ENCODE results near the gene ZNF524.

ZNF524 gene

GRCh38 chr19:55620410-55621204 lies 20.5 kb downstream of the ZNF524 start:
- no peak for DNase-seq (ENCODE audit: low spot score)

GRCh38 chr19:55621205-55621672 lies 21.2 kb downstream of the ZNF524 start:
- DNase-seq (ENCODE audit: low spot score) = no peak

- no peak for DNase-seq (ENCODE audit: low spot score)
Measured at GRCh38 chr19:55621673-55622231, 21.7 kb downstream of the ZNF524 start.

- no peak for DNase-seq (ENCODE audit: low spot score)
Measured at GRCh38 chr19:55622242-55622969, 22.3 kb downstream of the ZNF524 start.

- no peak for DNase-seq (ENCODE audit: low spot score)
Measured at GRCh38 chr19:55623130-55623529, 23.0 kb downstream of the ZNF524 start.

- DNase-seq (ENCODE audit: low spot score) = no peak
Measured at GRCh38 chr19:55623561-55623960, 23.5 kb downstream of the ZNF524 start.

- DNase-seq (ENCODE audit: low spot score) = peak; percentile 90
Measured at GRCh38 chr19:55624109-55625003, 24.3 kb downstream of the ZNF524 start, which contains the start of gene ZNF784. TSS of gene ZNF784 (minus strand) at chr19:55624566. CDS start at chr19:55624561, 5 bp downstream.

GRCh38 chr19:55625004-55625326 lies 24.9 kb downstream of the ZNF524 start:
- no peak for DNase-seq (ENCODE audit: low spot score)

- no peak for DNase-seq (ENCODE audit: low spot score)
Measured at GRCh38 chr19:55626350-55626749, 26.3 kb downstream of the ZNF524 start.

- DNase-seq (ENCODE audit: low spot score) = no peak
Measured at GRCh38 chr19:55632463-55632834, 32.4 kb downstream of the ZNF524 start.

GRCh38 chr19:55633861-55634260 lies 33.8 kb downstream of the ZNF524 start:
- DNase-seq (ENCODE audit: low spot score) = no peak

- DNase-seq (ENCODE audit: low spot score) = no peak
Measured at GRCh38 chr19:55635334-55635717, 35.2 kb downstream of the ZNF524 start.

- DNase-seq (ENCODE audit: low spot score) = no peak
Measured at GRCh38 chr19:55635856-55636440, 35.9 kb downstream of the ZNF524 start.

GRCh38 chr19:55636723-55637122 lies 36.6 kb downstream of the ZNF524 start:
- DNase-seq (ENCODE audit: low spot score) = no peak

- DNase-seq (ENCODE audit: low spot score) = no peak
Measured at GRCh38 chr19:55637534-55637933, 37.4 kb downstream of the ZNF524 start.

GRCh38 chr19:55638864-55639359 lies 38.8 kb downstream of the ZNF524 start:
- no peak for DNase-seq (ENCODE audit: low spot score)

GRCh38 chr19:55640043-55640576 lies 40.0 kb downstream of the ZNF524 start:
- no peak for DNase-seq (ENCODE audit: low spot score)

- DNase-seq (ENCODE audit: low spot score) = no peak
Measured at GRCh38 chr19:55640577-55641425, 40.7 kb downstream of the ZNF524 start, which contains the start of gene ZNF580. TSS of gene ZNF580 (plus strand) at chr19:55641002. CDS start at chr19:55642509, 1,507 bp downstream.

- no peak for DNase-seq (ENCODE audit: low spot score)
Measured at GRCh38 chr19:55641426-55642152, 41.5 kb downstream of the ZNF524 start.
